HG03045 (cell line): ENCODE data around the gene NSRP1.
A peak's percentile ranks its signal among the peaks of the same experiment; 100 is the strongest.
"Not testable (repeated sequence)": the region's sequence is repeated elsewhere in the genome, so short reads cannot be mapped to it uniquely, and the experiment has no call there.

Experiments
- ATAC-seq: cut with Tn5 transposase; IDR thresholded peaks from one replicate; pipeline ENCODE4 v1.9.1; 2021; ENCODE audit warnings: mild to moderate bottlenecking, moderate library complexity; ENCODE audit not compliant: unreplicated experiment

The NSRP1 gene

GRCh38 chr17:30176855-30177254 is 60.2 kb downstream of the NSRP1 start:
- no peak for ATAC-seq

DNA sequence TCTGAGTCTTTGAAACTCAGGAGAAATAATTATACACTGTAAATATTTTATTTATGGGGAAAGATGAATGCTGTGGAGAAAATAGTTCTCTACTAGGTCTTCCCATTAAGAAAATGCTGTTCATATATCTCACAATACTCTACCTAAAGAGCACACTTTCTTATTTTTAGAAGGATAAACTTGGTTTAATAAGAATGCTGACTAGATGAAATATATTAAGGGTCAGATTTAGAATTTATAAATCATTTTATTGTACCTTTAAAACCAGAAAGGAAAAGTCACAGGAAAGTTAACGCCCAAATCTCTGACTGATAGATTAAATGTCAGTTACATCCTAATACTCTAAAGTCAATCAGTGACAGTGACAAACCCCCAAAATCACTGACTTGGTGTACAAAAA is 70.1 kb downstream of the NSRP1 start:
- no peak for ATAC-seq

DNA sequence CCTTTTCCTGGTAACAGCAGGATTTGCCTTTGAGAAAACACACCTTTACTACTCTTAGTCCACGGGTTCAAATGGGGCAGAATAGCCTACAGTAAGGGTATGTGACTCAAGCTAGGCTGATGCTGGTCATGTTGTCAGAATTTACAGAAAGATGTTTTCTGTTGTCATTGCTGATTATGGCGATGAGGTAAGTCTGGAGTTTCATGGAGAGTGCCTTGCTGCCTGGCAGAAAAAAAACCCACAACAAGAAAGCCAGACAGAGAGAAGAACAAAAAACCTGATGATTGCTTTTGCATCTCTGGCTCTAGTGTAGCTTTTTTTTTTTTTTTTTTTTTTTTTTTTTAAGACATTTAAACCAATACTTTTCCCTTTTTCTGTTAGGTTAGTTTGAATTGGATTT is 71.0 kb downstream of the NSRP1 start:
- no peak for ATAC-seq

DNA sequence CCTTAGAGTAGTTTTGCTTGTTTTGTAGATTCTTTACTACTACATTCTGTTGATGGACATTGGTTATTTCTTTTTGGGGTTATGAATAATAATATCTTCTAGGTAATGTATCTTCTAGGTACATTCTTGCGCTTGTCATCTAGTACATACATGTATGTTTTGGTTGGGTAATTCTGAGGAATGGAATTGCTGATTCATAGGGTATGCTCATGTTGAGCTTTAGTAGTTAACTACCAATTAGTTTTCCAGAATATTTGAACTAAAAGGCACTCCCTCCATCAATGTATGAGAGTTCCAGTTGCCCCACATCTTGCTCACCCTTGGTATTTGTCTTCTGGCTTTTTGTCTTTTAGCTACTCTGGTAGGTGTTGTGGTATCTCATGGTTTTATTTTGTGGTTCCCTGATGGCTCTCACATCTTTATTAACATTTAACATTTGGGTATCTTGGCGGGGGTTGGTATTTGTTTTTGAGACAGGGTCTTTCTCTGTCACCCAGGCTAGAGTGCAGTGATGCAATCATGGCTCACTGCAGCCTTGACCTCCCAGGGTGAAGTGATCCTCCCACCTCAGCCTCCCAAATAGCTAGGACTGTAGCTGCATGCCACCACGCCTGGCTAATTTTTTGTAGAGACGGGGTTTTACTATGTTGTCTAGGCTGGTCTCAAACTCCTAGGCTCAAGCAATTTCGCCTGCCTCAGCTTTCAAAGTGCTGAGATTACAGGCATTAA is 71.8 kb downstream of the NSRP1 start:
- no peak for ATAC-seq

GRCh38 chr17:30191072-30191471 is 74.5 kb downstream of the NSRP1 start:
- no peak for ATAC-seq

- ATAC-seq = no peak
Measured at GRCh38 chr17:30196504-30196903, 79.9 kb downstream of the NSRP1 start.

GRCh38 chr17:30197416-30197815 is 80.8 kb downstream of the NSRP1 start:
- no peak for ATAC-seq

DNA sequence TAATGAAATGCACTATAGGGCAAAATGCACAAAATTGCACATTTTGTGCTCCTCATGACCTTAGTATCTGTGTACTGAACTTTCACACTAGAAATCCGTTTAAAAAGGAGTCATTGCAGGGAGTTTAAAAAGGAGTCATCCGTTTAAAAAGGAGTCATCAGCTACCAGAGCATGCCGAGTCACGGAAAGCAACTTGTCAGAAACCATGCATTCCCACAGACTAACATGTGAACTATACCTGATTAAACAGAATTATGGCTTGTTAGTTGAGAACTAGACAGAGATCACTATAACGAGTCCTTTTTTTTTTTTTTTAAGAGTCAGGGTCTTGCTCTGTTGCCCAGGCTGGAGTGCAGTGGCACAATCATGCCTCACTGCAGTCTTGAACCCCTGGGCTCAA is 83.0 kb downstream of the NSRP1 start:
- ATAC-seq = no peak

GRCh38 chr17:30200106-30200505 is 83.5 kb downstream of the NSRP1 start:
- ATAC-seq = no peak

DNA sequence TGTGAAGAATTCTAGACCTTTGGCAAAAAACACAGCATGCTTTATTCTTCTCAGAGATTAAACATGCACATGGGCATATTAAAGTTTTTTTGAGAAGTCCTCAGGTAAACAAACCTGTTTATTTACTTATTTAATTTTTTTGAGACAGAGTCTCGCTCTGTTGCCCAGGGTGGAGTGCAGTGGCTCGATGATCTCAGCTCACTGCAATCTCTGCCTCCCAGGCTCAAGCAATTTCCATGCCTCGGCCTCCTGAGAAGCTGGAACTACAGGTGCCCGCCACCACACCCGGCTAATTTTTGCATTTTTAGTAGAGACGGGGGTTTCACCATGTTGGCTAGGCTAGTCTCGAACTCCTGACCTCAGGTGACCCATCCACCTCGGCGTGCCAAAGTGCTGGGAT is 84.0 kb downstream of the NSRP1 start:
- ATAC-seq = not testable (repeated sequence)

DNA sequence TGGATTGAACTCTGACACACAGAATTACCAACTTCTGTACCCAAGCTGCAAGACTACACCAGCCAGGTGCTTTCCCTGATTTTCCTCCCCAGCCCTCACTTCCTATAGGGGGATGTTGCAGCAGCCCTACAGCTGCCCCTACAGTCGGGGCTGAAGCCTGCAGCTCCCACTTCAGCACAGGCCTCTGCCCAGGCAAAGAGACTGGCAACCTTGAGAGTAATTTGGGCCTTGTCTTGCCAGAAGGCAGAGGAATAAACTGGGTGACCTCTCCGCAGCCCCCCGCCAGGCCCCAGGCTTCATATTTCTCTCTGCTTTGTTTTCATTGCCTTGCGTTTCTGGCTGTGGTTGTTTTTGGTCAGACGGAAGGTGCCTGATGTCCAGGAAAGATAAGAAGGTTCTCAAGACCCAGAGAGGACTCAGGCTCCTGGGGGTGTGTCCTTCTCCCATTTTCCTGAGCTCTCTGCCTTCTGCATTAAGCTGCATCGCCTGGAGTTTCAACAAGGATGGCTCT is 86.9 kb downstream of the NSRP1 start:
- no peak for ATAC-seq

- no peak for ATAC-seq
Measured at GRCh38 chr17:30207655-30208054, 91.0 kb downstream of the NSRP1 start.

DNA sequence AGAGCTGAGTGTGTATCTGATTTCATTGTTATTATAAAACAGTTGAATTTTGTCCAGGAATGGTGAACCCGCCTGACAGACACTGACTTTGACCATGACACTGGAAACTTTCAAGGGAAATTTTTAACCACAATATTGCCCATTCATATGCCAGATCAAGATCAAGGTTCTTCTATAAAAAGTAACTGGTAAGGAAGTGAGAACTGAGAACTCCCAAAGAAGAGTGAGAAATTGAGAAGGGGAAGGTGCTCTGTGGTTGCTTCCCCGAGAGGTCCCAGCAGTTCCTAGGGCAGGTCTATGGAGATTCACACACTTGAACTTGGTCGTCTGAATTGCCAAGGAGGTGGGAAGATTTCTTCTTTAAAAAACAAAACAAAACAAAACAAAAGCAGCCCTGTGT is 91.6 kb downstream of the NSRP1 start:
- ATAC-seq = no peak

DNA sequence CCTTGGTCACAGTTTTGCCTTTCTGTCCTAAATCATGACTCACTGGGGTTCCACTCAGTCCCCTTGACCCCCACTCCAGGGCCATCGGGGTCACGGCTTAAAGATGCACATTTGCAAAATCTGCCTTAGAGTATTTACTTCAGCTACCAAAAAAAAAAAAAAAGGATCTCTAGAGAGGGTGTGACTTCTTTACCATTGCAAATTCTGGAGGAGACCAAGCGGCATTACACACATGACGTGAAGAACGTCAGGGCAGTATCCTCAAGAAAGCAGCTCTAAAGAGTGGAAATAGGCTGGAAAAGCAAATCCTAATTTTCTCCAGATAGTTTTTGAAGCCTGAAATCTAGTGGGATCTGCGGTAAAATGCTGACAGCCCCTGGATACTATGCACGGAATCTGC is 93.3 kb downstream of the NSRP1 start:
- no peak for ATAC-seq

GRCh38 chr17:30210366-30210765 is 93.8 kb downstream of the NSRP1 start:
- no peak for ATAC-seq

DNA sequence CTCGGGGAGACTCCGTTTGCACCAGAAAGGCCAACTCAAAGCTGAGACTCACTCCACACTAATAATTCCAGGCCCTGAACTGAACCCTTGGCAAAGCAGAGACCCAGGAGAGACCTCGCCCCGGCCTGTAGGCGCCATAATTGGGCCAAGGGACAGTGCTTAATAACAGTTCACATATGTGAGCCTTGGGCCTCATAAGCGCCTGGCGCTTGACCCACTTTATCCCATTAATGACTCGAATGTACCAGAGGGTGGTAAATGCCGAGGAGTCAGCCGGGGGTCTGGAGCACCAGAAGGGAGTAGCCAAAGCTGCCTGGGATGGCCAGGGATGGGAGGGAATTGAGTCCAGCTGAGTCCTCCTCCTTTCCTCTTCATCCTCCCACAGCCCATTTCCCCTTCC is 94.3 kb downstream of the NSRP1 start:
- no peak for ATAC-seq

DNA sequence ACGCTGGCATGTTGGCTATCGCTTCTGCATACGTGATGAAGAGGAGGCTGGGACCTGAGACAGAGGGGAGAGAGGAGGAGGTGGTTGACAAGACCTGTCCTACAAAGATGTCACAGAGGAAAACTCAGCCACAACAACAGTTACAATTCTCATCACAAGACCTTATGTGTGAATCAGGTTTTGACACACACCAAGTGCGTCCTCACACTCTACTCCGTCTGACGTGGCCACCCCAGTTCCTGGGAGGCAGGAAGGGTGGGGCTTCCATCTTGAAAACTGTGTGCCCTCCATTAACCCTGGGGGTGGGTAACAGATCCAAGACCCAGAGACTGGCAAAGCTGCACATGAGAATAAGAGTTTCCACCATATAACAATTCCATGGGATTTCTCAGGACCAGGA is 94.8 kb downstream of the NSRP1 start:
- ATAC-seq = no peak

GRCh38 chr17:30212750-30213149 is 96.1 kb downstream of the NSRP1 start:
- peak; percentile 73 for ATAC-seq

GRCh38 chr17:30217054-30217453 is 100.4 kb downstream of the NSRP1 start:
- ATAC-seq = no peak

- no peak for ATAC-seq
Measured at GRCh38 chr17:30217746-30218245, 101.2 kb downstream of the NSRP1 start.

DNA sequence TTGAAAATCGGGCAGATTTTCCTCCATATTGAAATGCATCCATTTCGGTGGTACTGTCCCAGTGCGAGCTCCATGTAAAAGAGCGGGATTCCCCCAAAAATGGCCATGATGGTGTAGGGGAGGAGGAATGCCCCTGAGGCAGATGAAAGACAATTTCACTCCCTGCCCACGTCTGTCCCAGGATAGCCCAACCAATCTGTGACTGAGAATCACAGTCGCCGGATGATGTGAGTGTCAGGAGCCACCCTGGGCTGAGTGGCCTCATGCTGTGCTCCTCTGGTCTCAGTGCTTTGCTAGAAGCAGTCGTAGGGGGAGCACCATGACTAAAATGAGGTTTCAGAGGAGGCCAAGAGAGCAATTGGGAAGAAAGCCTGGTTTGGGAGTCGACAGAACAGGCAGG is 102.2 kb downstream of the NSRP1 start:
- ATAC-seq = peak; percentile 47

- no peak for ATAC-seq
Measured at GRCh38 chr17:30219315-30219714, 102.7 kb downstream of the NSRP1 start.

GRCh38 chr17:30219833-30220232 is 103.2 kb downstream of the NSRP1 start:
- no peak for ATAC-seq
